Astrocyte of the hippocampus (primary cell): ENCODE measurements around the gene CAMK2D.
A peak's percentile ranks its signal among the peaks of the same experiment; 100 is the strongest.

ENCODE experiments used
- DNase-seq: peaks from one replicate; pipeline ENCODE4 v3.0.0; 2011; ENCODE audit warnings: low read depth, low spot score

The CAMK2D gene

DNA sequence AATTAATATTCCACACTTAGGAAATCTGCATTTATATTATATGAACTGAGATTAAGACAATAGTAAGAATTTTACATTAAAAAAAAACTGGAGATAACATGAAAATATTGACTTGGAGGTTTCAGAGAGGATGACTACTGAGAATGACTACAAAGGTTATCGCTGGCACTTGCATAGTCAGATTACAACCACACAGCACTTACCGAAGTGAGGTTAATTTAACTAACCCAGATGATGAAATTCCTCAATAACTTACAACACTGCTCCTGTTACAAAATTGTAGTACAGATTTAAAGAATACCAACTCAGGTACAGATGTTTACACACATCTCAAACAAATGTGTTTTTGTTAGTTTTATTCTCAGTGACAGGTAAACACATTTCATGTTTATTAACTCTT lies 283.5 kb downstream of the CAMK2D start:
- no peak for DNase-seq

DNA sequence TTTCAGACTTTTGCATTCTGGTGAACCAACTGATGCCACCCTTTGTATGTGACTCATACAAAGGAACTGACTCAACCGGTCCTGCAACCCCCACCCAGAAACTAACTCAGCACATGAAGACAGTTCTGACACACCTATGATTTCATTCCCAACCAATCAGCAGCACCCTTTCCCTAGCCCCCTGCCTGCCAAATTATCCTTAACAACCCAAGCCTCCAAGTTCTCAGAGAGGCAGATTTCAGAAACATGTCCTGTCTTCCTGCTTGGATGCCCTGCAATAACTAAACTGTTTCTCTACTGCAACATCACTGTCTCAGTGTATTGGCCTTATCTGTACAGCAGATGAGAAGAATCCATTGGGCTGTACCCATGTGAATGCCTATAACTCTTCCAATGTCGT lies 284.7 kb downstream of the CAMK2D start:
- DNase-seq, result no peak

DNA sequence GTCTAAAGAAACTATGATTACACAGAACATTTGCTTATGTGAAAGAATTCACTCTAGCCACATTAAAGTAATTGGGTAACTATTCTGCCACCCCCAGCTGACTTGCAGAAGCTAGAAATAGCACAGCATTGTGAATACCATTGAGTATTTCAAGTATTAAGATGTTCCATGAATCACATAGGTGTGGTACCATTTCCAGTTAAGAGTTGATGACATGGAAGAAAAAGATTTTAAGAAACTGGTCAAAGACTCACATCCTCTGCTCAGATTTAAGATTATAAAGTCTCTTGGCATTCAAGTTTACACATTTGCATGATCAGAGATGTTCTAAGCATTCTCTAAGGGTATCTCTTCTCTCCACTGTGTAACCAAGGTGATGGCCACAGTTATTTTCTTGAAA lies 287.5 kb downstream of the CAMK2D start:
- peak; percentile 68 for DNase-seq

DNA sequence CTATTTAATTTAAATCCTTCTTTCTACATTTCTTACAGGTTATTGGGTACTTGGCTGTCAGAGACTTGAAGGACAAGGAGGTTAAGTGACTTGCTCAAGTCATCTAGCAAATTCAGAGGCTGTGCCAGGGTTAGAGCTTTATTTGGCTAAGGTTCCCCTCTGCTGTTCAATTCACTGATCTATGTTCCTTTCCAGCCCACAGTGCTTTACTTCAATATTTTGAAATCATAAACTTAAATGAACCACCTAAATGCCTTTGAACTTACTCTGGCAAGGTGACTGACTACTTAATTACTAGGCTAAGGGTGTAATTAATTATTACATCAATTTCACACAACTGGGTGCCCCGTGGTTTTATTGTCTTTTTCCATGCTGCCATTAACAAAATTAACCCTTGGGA lies 288.7 kb downstream of the CAMK2D start:
- no peak for DNase-seq

DNA sequence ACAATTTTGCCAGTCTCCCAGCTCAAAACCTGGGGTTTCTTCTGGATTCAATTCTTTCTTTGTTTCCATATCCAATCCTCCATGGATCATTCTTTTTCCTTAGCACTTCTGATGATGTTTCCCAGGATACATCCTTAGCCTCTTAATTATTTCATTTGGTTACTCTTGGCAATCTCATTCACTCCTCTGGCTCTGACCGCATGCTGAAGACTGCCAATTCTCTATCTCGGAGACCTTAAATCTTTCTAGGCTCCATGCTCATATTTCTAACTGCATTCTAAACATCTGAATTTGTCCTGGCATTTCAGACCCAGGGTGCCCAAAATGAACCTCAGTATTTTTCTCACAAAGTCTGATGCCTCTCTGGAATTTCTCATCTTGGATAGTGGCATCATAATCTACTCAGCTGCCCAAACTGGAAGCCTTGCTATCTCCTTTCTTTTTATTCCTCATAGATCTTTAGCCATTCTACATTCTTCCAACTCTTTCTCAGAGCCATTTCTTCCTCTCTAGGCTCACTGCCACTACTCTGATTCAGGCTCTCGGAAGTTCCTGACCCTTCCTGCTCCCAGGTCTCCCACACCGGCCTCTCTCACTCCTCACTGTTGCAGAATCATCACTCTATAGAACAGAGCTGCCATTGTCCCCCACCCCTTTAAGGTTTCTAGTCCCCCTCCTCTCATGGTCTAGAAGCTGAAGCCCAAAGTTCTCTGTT lies 290.2 kb downstream of the CAMK2D start:
- peak; percentile 45 for DNase-seq

DNA sequence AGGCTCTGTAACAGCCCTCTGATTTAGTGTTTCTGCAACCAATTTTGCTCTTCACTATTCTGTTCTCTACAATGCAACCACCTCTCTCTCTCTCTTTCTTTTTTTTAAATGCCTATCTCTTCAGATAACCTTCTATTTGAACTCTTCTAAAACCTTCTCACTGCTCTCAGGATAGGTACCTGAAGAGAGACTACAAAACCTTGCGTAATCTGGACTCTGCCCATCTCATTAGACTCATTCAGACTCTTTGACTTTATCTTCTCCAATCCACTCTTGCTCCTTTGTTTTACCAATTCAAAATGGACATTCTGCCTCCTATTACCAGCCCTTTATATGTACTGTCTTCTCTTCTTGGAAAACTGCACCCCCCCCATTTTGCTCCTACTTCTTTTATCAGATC lies 291.6 kb downstream of the CAMK2D start:
- no peak for DNase-seq

DNA sequence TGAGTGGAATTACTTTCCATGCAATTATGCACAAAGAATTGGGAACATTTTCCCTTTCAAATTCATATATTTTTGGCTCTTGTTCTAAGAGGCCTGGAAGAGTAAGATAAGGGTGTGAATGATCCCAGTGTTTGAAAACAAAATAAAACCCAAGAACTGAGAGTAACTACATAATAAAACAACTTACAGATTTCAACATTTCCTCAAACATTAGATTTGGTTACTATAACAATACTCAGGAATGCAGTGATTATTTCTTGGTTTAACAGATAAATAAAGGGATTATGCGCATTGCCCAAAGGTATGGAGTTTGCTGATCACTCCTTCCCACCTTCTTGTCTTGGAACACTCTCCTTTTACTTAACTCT lies 292.5 kb downstream of the CAMK2D start:
- DNase-seq, result no peak

DNA sequence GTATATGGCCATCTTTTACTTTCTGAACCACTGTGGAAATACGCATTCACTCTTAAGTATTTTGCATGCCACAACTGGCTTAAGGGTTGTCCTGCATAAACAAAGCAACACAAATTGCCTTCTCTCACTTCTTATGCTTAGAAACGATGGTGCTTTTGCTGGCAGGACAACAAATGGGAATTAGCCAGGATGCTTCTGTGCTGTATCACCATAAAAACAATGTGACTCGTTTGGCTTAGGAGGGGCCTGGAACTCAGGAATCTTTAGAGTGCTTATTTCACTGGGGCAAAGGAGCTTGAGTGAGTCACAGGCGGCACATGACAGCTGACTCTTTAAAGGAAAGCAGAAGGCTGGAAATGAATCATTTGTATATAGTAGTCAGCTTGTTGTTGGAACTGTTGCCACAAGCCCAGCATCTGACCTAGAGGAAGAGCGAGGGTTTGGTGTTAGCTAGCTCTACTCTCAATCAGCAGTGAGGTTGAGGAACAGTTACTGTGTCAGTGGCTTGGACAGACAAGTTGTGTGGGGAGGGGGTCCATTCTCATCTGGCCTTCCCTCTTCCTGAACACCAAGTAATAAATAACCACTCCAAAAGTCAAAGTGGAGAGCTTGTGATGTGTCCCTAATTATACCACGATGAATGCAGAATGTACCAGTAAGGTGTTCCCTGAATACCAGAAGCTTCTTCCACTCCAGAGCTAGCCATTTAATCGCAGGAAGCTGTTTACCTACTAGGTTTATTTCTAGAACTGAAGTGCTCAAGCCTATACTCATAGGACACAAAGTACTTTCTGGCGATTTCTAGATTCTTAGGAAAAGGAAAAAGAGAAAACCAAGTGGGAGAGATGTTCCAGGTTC lies 293.1 kb downstream of the CAMK2D start:
- DNase-seq, result peak; percentile 99

DNA sequence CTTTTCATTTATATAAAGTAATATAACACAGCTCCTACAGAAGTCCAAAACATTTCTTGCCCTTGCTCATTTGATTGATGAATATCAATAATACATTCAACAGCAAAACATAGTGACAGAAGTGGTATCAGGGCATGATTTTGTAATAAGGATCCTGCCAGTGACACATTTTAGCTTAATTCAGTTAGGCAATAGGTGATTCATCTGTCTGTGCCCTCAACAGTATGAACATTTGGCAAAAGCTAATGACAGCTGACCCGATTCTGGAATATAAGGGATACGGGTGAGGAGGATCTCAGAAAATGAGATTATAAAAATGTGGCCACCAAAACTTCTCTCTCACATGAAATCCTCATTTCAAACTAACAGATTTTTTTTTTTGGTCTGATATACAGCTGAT lies 294.0 kb downstream of the CAMK2D start:
- DNase-seq, result peak; percentile 64

DNA sequence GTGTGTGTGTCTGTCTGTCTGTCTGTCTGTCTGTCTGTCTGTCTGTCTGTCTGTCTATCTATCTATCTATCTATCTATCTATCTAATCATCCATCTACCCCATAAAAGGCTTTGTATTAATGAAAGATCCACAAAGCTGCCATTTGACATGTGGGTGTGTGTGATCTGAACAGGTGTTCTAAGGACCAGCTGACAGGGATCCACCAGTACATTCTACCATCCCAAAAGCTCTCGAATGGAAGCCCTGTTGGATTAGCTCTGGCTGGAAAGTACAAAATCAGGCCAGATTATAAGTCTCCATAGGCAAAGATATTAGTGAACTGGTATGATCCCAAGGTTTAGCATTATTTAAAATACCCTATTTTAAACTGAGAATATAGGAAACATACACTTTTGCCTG lies 299.3 kb downstream of the CAMK2D start:
- no peak for DNase-seq

DNA sequence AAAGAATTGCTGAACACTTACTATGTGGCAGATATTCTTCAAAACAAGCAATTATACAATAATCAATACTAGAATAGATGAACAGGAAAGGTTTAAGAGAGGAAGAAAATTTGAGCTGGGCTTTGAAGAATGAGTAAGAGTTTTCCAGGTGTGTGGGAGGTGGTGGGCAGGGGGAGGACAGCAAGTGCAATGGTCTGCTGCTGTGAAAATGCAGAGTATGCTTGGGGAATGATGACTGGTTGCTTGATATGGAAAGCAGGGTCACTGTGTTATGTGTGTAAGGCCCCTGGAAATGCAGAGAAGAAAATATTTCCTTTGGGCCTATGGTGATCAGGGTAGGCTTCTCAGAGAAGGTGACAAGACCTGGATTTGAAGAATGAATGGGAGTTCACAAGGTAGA lies 300.3 kb downstream of the CAMK2D start:
- no peak for DNase-seq

DNA sequence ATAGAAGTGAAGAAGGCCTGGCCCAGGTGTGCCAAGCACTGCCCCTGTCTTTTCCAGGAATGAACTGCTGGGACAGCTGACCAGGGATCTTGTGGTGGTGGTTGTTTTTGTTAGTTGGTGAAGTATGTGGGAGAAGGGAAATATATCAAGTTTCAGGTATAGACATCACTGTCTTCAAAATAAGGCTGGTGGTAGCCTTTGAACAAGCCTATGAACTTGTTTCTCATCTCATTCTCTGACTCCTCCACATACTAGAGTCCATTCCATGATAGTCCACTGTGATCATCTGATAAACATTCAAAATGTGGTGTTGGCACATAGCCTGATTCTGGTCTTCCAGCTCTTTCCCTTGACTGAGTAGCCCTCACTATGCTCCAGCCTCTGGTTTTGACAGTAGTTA lies 303.7 kb downstream of the CAMK2D start:
- DNase-seq, result peak; percentile 40

DNA sequence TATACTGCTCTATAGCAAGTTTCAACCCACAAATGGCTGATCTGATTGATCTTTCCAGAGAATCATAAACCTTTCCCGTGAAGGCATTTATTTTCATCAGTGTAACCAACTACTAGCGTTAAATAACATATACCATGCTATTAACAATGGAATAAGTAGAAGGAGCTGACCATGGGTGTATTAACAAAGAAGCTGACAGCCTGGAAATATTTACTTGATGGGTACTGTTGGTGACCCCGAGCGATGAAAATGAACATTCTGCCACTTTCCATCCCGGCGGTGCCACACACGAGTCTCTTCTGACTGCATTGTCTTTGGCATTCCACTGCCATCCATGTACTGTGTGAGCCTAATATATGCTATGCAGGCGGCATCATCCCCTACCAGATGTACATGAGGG lies 304.4 kb downstream of the CAMK2D start:
- DNase-seq, result no peak

DNA sequence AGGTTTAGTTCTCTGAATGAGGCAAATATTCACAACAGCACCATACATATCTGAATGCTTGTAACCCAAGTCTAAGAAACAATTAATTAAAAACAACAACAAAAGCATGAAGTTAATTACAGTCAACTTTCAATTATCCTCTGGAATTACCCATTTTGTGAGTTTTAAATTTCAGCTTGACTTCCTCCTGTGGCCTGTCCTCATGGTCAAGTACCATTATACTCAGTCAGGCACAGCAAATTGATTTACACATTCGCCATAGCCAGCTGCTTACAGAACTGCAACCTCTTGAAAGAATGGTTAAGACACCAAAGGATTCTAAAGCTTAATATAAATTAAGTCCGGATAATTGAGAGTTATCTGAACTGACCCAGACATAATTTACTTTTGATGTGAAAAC lies 306.5 kb downstream of the CAMK2D start:
- no peak for DNase-seq

DNA sequence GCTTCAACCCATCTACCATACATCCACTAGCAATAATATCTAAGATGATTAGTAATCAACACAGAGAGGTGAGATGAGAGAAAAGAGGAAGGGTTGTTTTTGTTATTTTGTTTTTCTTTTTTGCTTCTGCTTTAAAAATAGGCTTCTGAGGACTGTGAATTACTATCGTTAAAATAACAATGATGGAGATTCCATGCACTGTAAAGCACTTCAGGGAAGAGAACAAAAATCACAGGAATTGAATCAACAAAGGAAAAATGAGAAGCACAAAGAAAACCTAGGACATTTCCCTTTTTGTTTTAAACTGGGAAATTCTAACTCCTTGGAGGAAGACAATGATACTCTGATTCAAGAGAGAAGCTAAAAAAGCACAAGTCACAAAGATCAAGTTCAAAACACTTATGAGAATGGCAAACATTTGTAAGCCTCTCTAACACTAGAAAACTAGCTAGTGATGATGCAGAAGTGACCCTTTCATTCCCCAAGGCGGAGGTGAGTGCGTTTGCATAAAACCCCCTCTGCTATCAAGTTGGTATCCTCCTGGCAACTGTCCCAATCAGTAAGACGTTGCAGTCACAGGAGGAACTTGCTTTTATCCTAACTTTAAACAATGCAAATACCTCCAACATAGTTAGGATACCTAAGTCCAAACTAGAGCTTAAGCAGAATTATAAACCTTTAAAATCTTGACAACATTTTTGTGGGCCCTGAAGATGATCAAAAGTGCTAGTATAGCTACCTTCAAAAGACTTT lies 308.5 kb downstream of the CAMK2D start:
- peak; percentile 89 for DNase-seq

DNA sequence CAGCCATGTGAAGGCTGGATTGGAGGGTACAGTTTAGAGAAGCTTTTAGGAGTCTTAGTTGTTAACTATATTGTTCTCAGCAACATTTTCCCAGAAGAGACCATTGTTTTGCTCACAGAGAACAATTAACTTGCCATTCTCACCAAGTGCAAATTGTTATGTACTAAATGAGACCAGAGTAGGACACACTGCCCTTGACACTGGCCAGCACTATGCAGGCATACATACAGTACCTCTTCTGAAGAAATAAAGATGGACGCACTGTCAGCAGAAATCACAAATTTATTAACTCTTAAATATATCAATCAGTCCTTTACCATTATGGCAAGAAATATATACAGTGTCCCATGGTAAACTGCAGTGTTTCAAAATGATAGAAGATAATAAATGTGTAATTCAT lies 309.4 kb downstream of the CAMK2D start:
- no peak for DNase-seq

DNA sequence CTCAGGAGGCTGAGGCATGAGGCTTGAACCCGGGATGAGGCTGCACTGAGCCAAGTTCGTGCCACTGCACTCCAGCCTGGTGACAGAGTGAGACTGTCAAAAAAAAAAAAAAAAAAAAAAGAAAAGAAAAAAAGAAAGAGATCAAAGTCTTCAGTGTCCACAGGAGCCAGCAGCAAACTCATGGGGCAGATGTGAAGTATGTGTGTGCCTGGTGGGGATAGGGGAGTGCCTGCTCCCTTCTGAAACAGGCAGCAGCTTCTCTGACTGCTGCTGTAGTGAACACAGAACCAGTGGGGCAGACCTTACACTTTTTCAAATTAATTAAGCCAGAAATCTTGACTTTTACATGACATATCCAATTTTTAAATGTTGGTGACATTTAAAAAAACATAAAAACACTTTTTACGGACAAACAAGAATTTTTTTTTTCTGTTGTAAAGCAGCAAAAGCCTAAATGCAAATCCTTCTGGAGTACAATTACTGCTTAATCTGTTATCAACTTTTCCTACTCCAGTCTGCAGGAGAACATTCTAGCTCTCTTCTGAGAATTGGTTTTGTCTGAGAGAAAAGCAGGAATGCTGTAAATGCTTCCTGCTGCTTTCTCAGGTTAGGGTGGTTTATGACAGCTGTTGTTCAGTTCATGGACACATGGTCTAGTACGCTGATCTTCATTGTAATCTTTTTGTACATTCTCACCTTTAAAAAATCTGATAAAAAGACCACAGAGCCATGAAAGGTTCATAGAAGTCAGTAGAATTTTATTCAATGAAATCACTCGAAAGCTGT lies 311.1 kb downstream of the CAMK2D start:
- DNase-seq, result no peak

DNA sequence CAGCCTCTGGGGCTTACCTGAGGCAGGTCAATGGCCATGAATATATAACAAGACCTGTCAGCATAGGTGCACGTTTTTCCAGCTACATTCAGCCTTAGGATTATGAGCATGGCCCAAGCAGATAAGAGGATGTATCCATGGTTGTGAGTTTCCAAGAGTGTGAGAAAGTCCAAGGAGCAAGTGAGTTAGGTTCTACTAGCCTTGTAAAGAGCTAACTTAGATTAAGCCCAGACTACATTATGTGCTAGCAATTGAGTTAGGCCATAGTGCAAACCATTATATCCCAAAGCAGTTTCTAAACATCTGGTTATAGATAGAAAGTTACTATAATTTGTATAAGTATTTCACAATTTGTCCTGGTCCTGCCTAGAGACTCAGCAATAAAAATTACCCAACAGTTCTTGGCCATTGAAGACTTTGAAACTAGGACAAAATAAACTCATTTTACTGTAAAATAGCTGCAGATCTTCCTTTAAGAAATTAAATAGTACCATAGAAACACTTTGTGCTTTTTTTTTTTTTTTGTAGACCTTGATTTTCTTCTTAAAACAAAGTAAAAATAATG lies 312.0 kb downstream of the CAMK2D start:
- no peak for DNase-seq

DNA sequence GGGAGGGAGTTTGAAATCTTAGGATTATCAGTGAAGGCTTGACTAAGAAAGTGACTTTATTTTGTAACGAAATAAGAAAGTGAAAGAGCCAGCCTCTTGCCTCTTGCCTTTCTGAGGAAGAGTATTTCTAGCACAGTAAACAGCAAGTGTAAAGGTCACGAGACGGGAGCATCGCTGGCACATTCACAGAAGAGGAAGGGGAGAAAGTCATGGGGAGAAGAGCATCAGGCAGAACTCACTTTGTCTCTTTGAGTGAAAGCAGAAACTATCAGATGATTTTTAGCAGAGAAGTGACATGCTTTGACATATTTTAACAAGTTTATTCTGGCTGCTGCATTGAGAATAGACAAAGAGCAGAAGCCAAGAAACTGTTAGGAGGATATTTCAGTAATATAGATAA lies 313.8 kb downstream of the CAMK2D start:
- DNase-seq, result no peak

DNA sequence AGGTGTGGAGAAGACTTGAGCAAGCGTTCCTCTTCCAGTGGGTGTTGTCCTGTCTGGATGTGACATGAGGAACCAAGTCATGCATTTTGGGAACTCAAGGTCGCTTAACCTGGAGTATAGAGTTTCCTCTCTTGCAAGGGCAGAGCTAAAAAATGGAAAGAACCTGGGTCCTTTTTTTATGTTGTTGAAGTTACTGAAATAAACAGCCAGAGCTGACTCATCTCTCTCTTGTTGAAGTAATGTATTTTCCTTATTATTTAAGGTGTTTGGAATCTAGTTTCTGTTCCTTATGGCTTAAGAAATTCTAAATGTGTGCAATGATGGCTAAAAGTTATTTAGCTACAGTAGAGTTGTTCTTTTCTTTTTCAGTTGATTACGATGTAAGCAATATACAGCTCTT lies 314.5 kb downstream of the CAMK2D start:
- no peak for DNase-seq

DNA sequence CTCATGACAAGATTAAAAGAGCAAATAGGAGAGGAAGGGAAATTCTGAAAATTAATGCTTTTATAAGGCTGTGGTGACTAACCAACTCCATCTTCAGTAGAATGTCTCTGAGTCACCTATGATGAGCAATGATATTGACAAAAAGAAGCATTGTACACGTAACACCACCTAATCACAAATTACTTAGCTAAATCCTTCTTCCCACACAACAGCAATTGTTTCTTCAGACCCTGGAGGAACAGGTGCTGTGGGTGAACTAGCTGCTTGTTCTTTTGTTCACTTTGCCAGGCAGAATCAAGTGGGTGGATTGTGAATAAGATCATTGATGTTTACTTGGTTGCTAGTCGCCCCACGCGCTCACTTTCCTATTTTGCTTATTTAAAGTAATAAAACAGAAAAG lies 315.5 kb downstream of the CAMK2D start:
- peak; percentile 53 for DNase-seq
